ENCODE results near the gene MUC4.

DNA sequence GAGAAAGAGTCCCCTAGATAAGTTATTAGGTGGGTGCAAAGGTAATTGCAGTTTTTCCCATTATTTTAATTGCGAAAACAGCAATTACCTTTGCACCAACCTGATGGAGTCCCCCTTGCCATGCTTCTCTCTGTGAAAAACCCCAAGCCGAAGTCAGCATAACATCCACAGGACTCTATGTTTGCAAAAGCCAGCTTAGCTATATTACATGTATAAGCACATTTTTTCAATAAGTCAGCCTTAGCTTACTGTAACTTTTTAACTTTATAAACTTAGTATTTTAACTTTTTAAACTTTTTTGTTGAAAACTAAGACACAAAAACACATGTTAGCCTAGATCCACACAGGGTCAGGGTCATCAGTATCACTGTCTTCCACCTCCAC, 112.3 kb downstream of the MUC4 start:
- TF ChIP-seq, protein P1, sequence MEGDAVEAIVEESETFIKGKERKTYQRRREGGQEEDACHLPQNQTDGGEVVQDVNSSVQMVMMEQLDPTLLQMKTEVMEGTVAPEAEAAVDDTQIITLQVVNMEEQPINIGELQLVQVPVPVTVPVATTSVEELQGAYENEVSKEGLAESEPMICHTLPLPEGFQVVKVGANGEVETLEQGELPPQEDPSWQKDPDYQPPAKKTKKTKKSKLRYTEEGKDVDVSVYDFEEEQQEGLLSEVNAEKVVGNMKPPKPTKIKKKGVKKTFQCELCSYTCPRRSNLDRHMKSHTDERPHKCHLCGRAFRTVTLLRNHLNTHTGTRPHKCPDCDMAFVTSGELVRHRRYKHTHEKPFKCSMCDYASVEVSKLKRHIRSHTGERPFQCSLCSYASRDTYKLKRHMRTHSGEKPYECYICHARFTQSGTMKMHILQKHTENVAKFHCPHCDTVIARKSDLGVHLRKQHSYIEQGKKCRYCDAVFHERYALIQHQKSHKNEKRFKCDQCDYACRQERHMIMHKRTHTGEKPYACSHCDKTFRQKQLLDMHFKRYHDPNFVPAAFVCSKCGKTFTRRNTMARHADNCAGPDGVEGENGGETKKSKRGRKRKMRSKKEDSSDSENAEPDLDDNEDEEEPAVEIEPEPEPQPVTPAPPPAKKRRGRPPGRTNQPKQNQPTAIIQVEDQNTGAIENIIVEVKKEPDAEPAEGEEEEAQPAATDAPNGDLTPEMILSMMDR (IDR thresholded peaks at IDR 0.05) = no peak
- no peak for TF ChIP-seq ZFX (IDR thresholded peaks at IDR 0.05; ENCODE audit: borderline replicate concordance)
